HFF-Myc (cell line): Measurements from ENCODE around the gene HGF.

Source experiments
- DNase-seq: peaks from one replicate; pipeline ENCODE4 v3.0.0-alpha.2; 2011; ENCODE audit warnings: low read depth; ENCODE audit errors: extremely low read depth
- H3K4me3 ChIP-seq: replicated peaks from 2 replicates; pipeline ENCODE4 v1.5.1; 2011; ENCODE audit warnings: low read depth, mild to moderate bottlenecking, control low read depth, low read length
- CTCF ChIP-seq: IDR thresholded peaks from 2 replicates; pipeline ENCODE4 v1.5.1; 2012; ENCODE audit warnings: mild to moderate bottlenecking, low read depth, low read length, control low read depth; ENCODE audit errors: missing control alignments

Gene HGF

GRCh38 chr7:81776161-81776560 is 6.3 kb upstream of the HGF start:
- no peak overlapping the region for H3K4me3 ChIP-seq
- no peak for TF ChIP-seq CTCF
- DNase-seq: no peak

- H3K4me3 ChIP-seq: no peak overlapping the region
- no peak for TF ChIP-seq CTCF
- DNase-seq: no peak
These were observed 5.7 kb upstream of the HGF start for GRCh38 chr7:81775560-81775959.

GRCh38 chr7:81774551-81774950 is 4.7 kb upstream of the HGF start:
- DNase-seq: no peak
- no peak overlapping the region for H3K4me3 ChIP-seq
- no peak for TF ChIP-seq CTCF

GRCh38 chr7:81770728-81771223 is 929 bp upstream of the HGF start:
- no peak overlapping the region for H3K4me3 ChIP-seq
- TF ChIP-seq CTCF: no peak
- DNase-seq: no peak

- no peak for DNase-seq
- no peak for TF ChIP-seq CTCF
- peak overlapping the region; percentile 52 for H3K4me3 ChIP-seq
These were observed 682 bp downstream of the HGF start for GRCh38 chr7:81768951-81769778.

GRCh38 chr7:81767926-81768325 is 1.9 kb downstream of the HGF start:
- no peak for DNase-seq
- peak overlapping the region; percentile 52 for H3K4me3 ChIP-seq
- no peak for TF ChIP-seq CTCF
